Uterus (tissue), 4 donors: ENCODE data around the gene PEX10. TPM values are rescaled to one million over a fixed set of nuclear protein-coding genes. Genes with fewer than 3 reads are reported as not detected.

Source experiments
- DNase-seq, 2 donors: peaks; one replicate each; pipeline ENCODE4 v3.0.0-alpha.2; 2019 to 2020
- H3K27ac ChIP-seq, 2 donors: fragments of 200-600 bp; sonication (generic); 1 replicate in 1 of 2; 2 replicates in 1 of 2; pipeline ENCODE4 v1.5.1; 2016 to 2018
- H3K27me3 ChIP-seq, 2 donors: fragments of 200-600 bp; sonication (generic); one replicate each; pipeline ENCODE4 v1.5.1; 2018 to 2019; ENCODE audit warnings: control low read depth in 1 of 2
- H3K36me3 ChIP-seq, 2 donors: fragments of 200-600 bp; sonication (generic); one replicate each; pipeline ENCODE4 v1.5.1; 2019; ENCODE audit warnings: control low read depth in 1 of 2
- H3K4me1 ChIP-seq, 2 donors: fragments of 200-600 bp; sonication (generic); one replicate each; pipeline ENCODE4 v1.5.1; 2018 to 2019; ENCODE audit warnings: control low read depth in 1 of 2
- H3K4me3 ChIP-seq, 2 donors: fragments of 200-600 bp; sonication (generic); 1 replicate in 1 of 2; 2 replicates in 1 of 2; pipeline ENCODE4 v1.5.1; 2018 to 2019; ENCODE audit warnings: mild to moderate bottlenecking in 1 of 2
- H3K9me3 ChIP-seq, 2 donors: fragments of 200-600 bp; sonication (generic); one replicate each; pipeline ENCODE4 v1.5.1; 2019; ENCODE audit warnings: control low read depth in 1 of 2
- CTCF ChIP-seq, 4 experiments: fragments of 200-600 bp in 2 of 4; fragments of 450-650 bp in 2 of 4; sonication (generic) in 2 of 4; IDR thresholded peaks; one replicate each; pipeline ENCODE4 v1.5.1; 2016 to 2019; ENCODE audit warnings: antibody characterized with exemption in 4 of 4, mild to moderate bottlenecking in 2 of 4, moderate library complexity in 1 of 4
- POLR2A ChIP-seq, 2 donors: fragments of 450-650 bp; IDR thresholded peaks; one replicate each; pipeline ENCODE4 v1.6.1; 2016; ENCODE audit warnings: antibody characterized with exemption in 2 of 2, mild to moderate bottlenecking in 1 of 2, moderate library complexity in 1 of 2
- intact Hi-C: fragments of 100-400 bp; cut with DNase I; formaldehyde crosslinking; loops from one replicate; pipeline ENCODE4 v1.15.1; 2023; ENCODE audit warnings: low total_unique reads
- total RNA-seq, 4 donors: library from RNA; depleted of rRNA in 3 of 4; stranded (reverse); fragments of >200 nt in 3 of 4; gene quantifications; one replicate each; pipeline versions ENCODE4 v1.1.0 to v1.2.4, GENCODE V29; 2014 to 2023
- donor health status: DM: yes; HTN: yes; CAD: no.

PEX10 gene
- total RNA-seq, 4 donors from 2014 or later, result 0.77 to 23.6 (median 13.2) TPM

- Histone ChIP-seq H3K27me3 (no peaks in the 10 kb centered on the region), H3K4me3 (no peak overlapping the region), H3K4me1 (no peaks in the 10 kb centered on the region), H3K27ac (no peak overlapping the region), H3K9me3 (no peaks in the 10 kb centered on the region), H3K36me3 (no peaks in the 10 kb centered on the region)
- TF ChIP-seq CTCF (IDR thresholded peaks at IDR 0.05) (no peak), POLR2A (IDR thresholded peaks at IDR 0.05) (no peak)
- intact Hi-C loops, result no loop called here
- no peak for DNase-seq
Observed at GRCh38 chr1:2458687-2459086, 46.3 kb upstream of the PEX10 start.

- Histone ChIP-seq H3K4me3 (no peak overlapping the region), H3K4me1 (no peaks in the 10 kb centered on the region), H3K9me3 (no peaks in the 10 kb centered on the region), H3K27ac (no peak overlapping the region), H3K36me3 (no peaks in the 10 kb centered on the region), H3K27me3 (no peaks in the 10 kb centered on the region)
- TF ChIP-seq POLR2A (IDR thresholded peaks at IDR 0.05) (no peak), CTCF (IDR thresholded peaks at IDR 0.05) (no peak)
- intact Hi-C loops, result no loop called here
- no peak for DNase-seq
Observed at GRCh38 chr1:2457444-2457843, 45.1 kb upstream of the PEX10 start.

GRCh38 chr1:2455757-2456156 is 43.4 kb upstream of the PEX10 start:
- no peaks in the 10 kb centered on the region for H3K4me1 ChIP-seq
- H3K36me3 ChIP-seq, result no peaks in the 10 kb centered on the region
- no peak for DNase-seq
- TF ChIP-seq CTCF (IDR thresholded peaks at IDR 0.05) (no peak), POLR2A (IDR thresholded peaks at IDR 0.05) (no peak)
- H3K9me3 ChIP-seq, result no peaks in the 10 kb centered on the region
- intact Hi-C loops, result no loop called here
- no peak overlapping the region for H3K27ac ChIP-seq
- H3K27me3 ChIP-seq, result no peaks in the 10 kb centered on the region
- no peak overlapping the region for H3K4me3 ChIP-seq

GRCh38 chr1:2454227-2454626 is 41.9 kb upstream of the PEX10 start:
- DNase-seq, result no peak
- intact Hi-C loops, result no loop called here
- H3K4me1 ChIP-seq, result no peaks in the 10 kb centered on the region
- no peak overlapping the region for H3K27ac ChIP-seq
- no peaks in the 10 kb centered on the region for H3K36me3 ChIP-seq
- TF ChIP-seq POLR2A (IDR thresholded peaks at IDR 0.05), result no peak
- no peak for TF ChIP-seq CTCF (IDR thresholded peaks at IDR 0.05)
- no peaks in the 10 kb centered on the region for H3K9me3 ChIP-seq
- H3K27me3 ChIP-seq, result no peaks in the 10 kb centered on the region
- H3K4me3 ChIP-seq, result no peak overlapping the region

- H3K4me3 ChIP-seq, result no peak overlapping the region
- no peaks in the 10 kb centered on the region for H3K9me3 ChIP-seq
- DNase-seq, result no peak
- TF ChIP-seq CTCF (IDR thresholded peaks at IDR 0.05), result no peak
- no peak for TF ChIP-seq POLR2A (IDR thresholded peaks at IDR 0.05)
- no peak overlapping the region for H3K27ac ChIP-seq
- H3K27me3 ChIP-seq, result no peaks in the 10 kb centered on the region
- intact Hi-C loops, result no loop called here
- H3K4me1 ChIP-seq, result no peaks in the 10 kb centered on the region
- H3K36me3 ChIP-seq, result no peaks in the 10 kb centered on the region
Observed at GRCh38 chr1:2452932-2453315, 40.6 kb upstream of the PEX10 start.
